Stimulated activated CD8-positive, alpha-beta memory T cell treated with anti-CD3 and anti-CD28 coated beads, Interleukin-15, amount 100 ng/mL, for 1 hour (primary cell): ENCODE results near the gene PRKACG.
"Not testable (repeated sequence)": the region's sequence is repeated elsewhere in the genome, so short reads cannot be mapped to it uniquely, and the experiment has no call there.

Source experiments
- DNase-seq: peaks from one replicate; pipeline ENCODE4 v3.0.0-alpha.2; 2020; ENCODE audit warnings: low read depth

The PRKACG gene

GRCh38 chr9:69023650-69024049 lies 9.7 kb upstream of the PRKACG start:
- no peak for DNase-seq

GRCh38 chr9:69020301-69021145 lies 6.6 kb upstream of the PRKACG start:
- no peak for DNase-seq

GRCh38 chr9:69019808-69020207 lies 5.9 kb upstream of the PRKACG start:
- DNase-seq = no peak

GRCh38 chr9:69018737-69019136 lies 4.8 kb upstream of the PRKACG start:
- no peak for DNase-seq

GRCh38 chr9:69016191-69017096 lies 2.5 kb upstream of the PRKACG start:
- no peak for DNase-seq

GRCh38 chr9:69013382-69013727 lies 558 bp downstream of the PRKACG start:
- DNase-seq = no peak

- DNase-seq = no peak
Measured at GRCh38 chr9:69012696-69013381, 1.1 kb downstream of the PRKACG start.

- DNase-seq = no peak
Measured at GRCh38 chr9:69009708-69010107, 4.2 kb downstream of the PRKACG start.

- DNase-seq = no peak
Measured at GRCh38 chr9:69004836-69005235, 9.1 kb downstream of the PRKACG start.

GRCh38 chr9:69003051-69003450 lies 10.9 kb downstream of the PRKACG start:
- DNase-seq = no peak

- no peak for DNase-seq
Measured at GRCh38 chr9:69001921-69002320, 12.0 kb downstream of the PRKACG start.

- DNase-seq = peak; percentile 23
Measured at GRCh38 chr9:68999393-69000105, 14.4 kb downstream of the PRKACG start.

- no peak for DNase-seq
Measured at GRCh38 chr9:68998812-68999211, 15.1 kb downstream of the PRKACG start.

- DNase-seq = no peak
Measured at GRCh38 chr9:68998385-68998784, 15.5 kb downstream of the PRKACG start.

- DNase-seq = no peak
Measured at GRCh38 chr9:68997666-68998065, 16.2 kb downstream of the PRKACG start.

- no peak for DNase-seq
Measured at GRCh38 chr9:68996462-68996861, 17.5 kb downstream of the PRKACG start.

GRCh38 chr9:68995776-68996175 lies 18.1 kb downstream of the PRKACG start:
- DNase-seq = no peak

GRCh38 chr9:68991457-68991856 lies 22.5 kb downstream of the PRKACG start:
- DNase-seq = no peak

- not testable (repeated sequence) for DNase-seq
Measured at GRCh38 chr9:68986949-68987348, 27.0 kb downstream of the PRKACG start.

- DNase-seq = no peak
Measured at GRCh38 chr9:68983522-68984424, 30.1 kb downstream of the PRKACG start.

- no peak for DNase-seq
Measured at GRCh38 chr9:68983008-68983411, 30.9 kb downstream of the PRKACG start.
